ENCODE data around the gene PRUNE2.

GRCh38 chr9:76626980-76627379 lies 278.9 kb downstream of the PRUNE2 start:
- no peak for TF ChIP-seq CTCF (IDR thresholded peaks at IDR 0.05)
- no peak for TF ChIP-seq POLR2A (IDR thresholded peaks at IDR 0.05)

Measured in heart left ventricle (tissue), 13 donors.